Mesenchymal stem cell (in vitro differentiated cells and primary cell): ENCODE data around the gene RIMKLB.
"Not testable (repeated sequence)": the region's sequence is repeated elsewhere in the genome, so short reads cannot be mapped to it uniquely, and the experiment has no call there.

Experiments
- DNase-seq: peaks from one replicate; pipeline ENCODE4 v3.0.0-alpha.2; 2013
- H2AFZ ChIP-seq: one replicate; pipeline ENCODE4 v1.6.1; 2013; ENCODE audit warnings: low read depth, mild to moderate bottlenecking, control low read depth, inconsistent platforms, low read length, moderate library complexity
- H2AK5ac ChIP-seq: 2 replicates; pipeline ENCODE4 v1.6.1; 2013; ENCODE audit warnings: low read length, moderate library complexity, mild to moderate bottlenecking, inconsistent platforms; ENCODE audit not compliant: severe bottlenecking
- H2BK120ac ChIP-seq: one replicate; pipeline ENCODE4 v1.6.1; 2013; ENCODE audit warnings: low read depth, mild to moderate bottlenecking, inconsistent platforms, low read length, moderate library complexity
- H2BK12ac ChIP-seq, 2 experiments: one replicate each; pipeline ENCODE4 v1.6.1; 2013; ENCODE audit warnings: inconsistent platforms in 2 of 2, low read length in 2 of 2, mild to moderate bottlenecking in 2 of 2, moderate library complexity in 2 of 2, control low read depth in 1 of 2
- H2BK15ac ChIP-seq: one replicate; pipeline ENCODE4 v1.6.1; 2013; ENCODE audit warnings: mild to moderate bottlenecking, low read depth, inconsistent platforms; ENCODE audit not compliant: poor library complexity, severe bottlenecking
- H2BK5ac ChIP-seq: 2 replicates; pipeline ENCODE4 v1.6.1; 2013; ENCODE audit warnings: low read depth, mild to moderate bottlenecking, low read length, control low read depth, inconsistent platforms; ENCODE audit not compliant: poor library complexity, severe bottlenecking
- H3K14ac ChIP-seq, 2 experiments: one replicate each; pipeline ENCODE4 v1.6.1; 2013; ENCODE audit warnings: inconsistent platforms in 2 of 2, low read length in 2 of 2, control low read depth in 1 of 2, mild to moderate bottlenecking in 1 of 2, moderate library complexity in 1 of 2
- H3K18ac ChIP-seq, 2 experiments: one replicate each; pipeline ENCODE4 v1.6.1; 2013; ENCODE audit warnings: inconsistent platforms in 2 of 2, low read length in 2 of 2, control low read depth in 1 of 2, low read depth in 1 of 2, mild to moderate bottlenecking in 1 of 2
- H3K23ac ChIP-seq, 2 experiments: one replicate each; pipeline ENCODE4 v1.6.1; 2013; ENCODE audit warnings: inconsistent platforms in 2 of 2, low read length in 2 of 2, mild to moderate bottlenecking in 2 of 2, moderate library complexity in 2 of 2, control low read depth in 1 of 2
- H3K27ac ChIP-seq: 2 replicates; pipeline ENCODE4 v1.5.1; 2013; ENCODE audit warnings: mild to moderate bottlenecking, moderate library complexity, low read length, control low read depth, inconsistent platforms; ENCODE audit not compliant: poor library complexity, severe bottlenecking
- H3K27me3 ChIP-seq, 2 experiments: 2 replicates each; pipeline versions ENCODE4 v1.6.1 to v1.7.0; 2013; ENCODE audit warnings: low read length in 2 of 2, mild to moderate bottlenecking in 2 of 2, moderate library complexity in 2 of 2, control low read depth in 1 of 2, inconsistent platforms in 1 of 2; ENCODE audit not compliant: control insufficient read depth in 1 of 2, insufficient read depth in 1 of 2
- H3K36me3 ChIP-seq, 2 experiments: 2 replicates each; pipeline versions ENCODE4 v1.6.1 to v1.7.0; 2013; ENCODE audit warnings: low read length in 2 of 2, control low read depth in 1 of 2, inconsistent platforms in 1 of 2, low read depth in 1 of 2, mild to moderate bottlenecking in 1 of 2; ENCODE audit not compliant: insufficient read depth in 2 of 2, control insufficient read depth in 1 of 2
- H3K4ac ChIP-seq, 2 experiments: one replicate each; pipeline ENCODE4 v1.6.1; 2013; ENCODE audit warnings: inconsistent platforms in 2 of 2, low read length in 2 of 2, mild to moderate bottlenecking in 2 of 2, moderate library complexity in 2 of 2, control low read depth in 1 of 2, low read depth in 1 of 2
- H3K4me1 ChIP-seq: 2 replicates; pipeline ENCODE4 v1.6.1; 2013; ENCODE audit warnings: low read depth, low read length, control low read depth; ENCODE audit not compliant: control insufficient read depth, insufficient read depth
- H3K4me2 ChIP-seq: 2 replicates; pipeline ENCODE4 v1.6.1; 2013; ENCODE audit warnings: low read length, mild to moderate bottlenecking, inconsistent platforms; ENCODE audit not compliant: poor library complexity, severe bottlenecking
- H3K4me3 ChIP-seq, 2 experiments: 2 replicates each; pipeline versions ENCODE4 v1.5.1 to v1.7.0; 2013; ENCODE audit warnings: low read length in 2 of 2, mild to moderate bottlenecking in 2 of 2, control low read depth in 1 of 2, low read depth in 1 of 2; ENCODE audit not compliant: insufficient read depth in 1 of 2
- H3K79me1 ChIP-seq: replicated peaks from 2 replicates; pipeline ENCODE4 v1.6.1; 2013; ENCODE audit warnings: mild to moderate bottlenecking, control low read depth, low read length, inconsistent platforms; ENCODE audit not compliant: poor library complexity, severe bottlenecking
- H3K9ac ChIP-seq: 2 replicates; pipeline ENCODE4 v1.7.0; 2013; ENCODE audit warnings: mild to moderate bottlenecking, low read length, moderate library complexity
- H3K9me3 ChIP-seq: 2 replicates; pipeline ENCODE4 v1.7.0; 2013; ENCODE audit warnings: mild to moderate bottlenecking, low read length; ENCODE audit not compliant: control insufficient read depth
- H4K8ac ChIP-seq: one replicate; pipeline ENCODE4 v1.6.1; 2013; ENCODE audit warnings: inconsistent platforms, mild to moderate bottlenecking, low read length, moderate library complexity
- H4K91ac ChIP-seq: one replicate; pipeline ENCODE4 v1.6.1; 2013; ENCODE audit warnings: mild to moderate bottlenecking, low read length, inconsistent platforms
- WGBS: methylation state at CpG from one replicate; pipeline ENCODE4 v1.1.7; 2013; ENCODE audit warnings: mixed read lengths; 5-methylcytosine and 5-hydroxymethylcytosine counted together

The RIMKLB gene

DNA sequence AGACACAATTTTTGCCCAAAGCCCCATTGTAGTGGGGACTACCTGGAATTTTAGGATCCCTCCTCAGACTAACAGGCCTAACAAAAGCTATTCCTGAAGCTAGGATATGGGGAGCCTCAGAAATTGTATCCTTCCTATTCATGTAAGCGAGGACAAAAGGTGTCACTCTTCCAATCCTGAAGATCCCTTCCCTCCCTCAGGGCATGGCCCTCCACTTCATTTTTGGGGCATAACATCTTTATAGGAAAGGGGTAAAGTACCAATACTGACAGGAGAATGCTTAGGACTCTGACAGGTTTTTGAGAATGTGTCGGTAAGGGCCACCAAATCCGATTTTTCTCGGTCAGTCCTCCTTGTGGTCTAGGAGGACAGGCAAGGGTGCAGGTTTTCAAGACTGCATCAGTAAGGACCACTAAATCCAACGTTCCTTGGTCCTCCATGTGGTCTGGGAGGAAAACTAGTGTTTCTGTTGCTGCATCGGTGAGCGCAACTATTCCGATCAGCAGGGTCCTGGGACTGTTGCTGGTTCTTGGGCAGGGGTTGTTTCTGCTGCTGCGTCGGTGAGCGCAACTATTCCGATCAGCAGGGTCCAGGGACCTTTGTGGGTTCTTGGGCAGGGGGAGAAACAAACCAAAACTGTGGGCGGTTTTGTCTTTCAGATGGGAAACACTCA is 91.7 kb downstream of the RIMKLB start:
- not testable (repeated sequence) for H2BK5ac ChIP-seq, H3K36me3 ChIP-seq, H2BK12ac ChIP-seq, H3K9me3 ChIP-seq, H3K27me3 ChIP-seq, H3K14ac ChIP-seq, H2AK5ac ChIP-seq, H2BK15ac ChIP-seq, H4K91ac ChIP-seq, H3K23ac ChIP-seq, H3K18ac ChIP-seq, H4K8ac ChIP-seq, H3K4ac ChIP-seq, H2BK120ac ChIP-seq, DNase-seq, H3K9ac ChIP-seq, H3K27ac ChIP-seq, H2AFZ ChIP-seq, H3K4me1 ChIP-seq, H3K4me3 ChIP-seq, H3K79me1 ChIP-seq
- peak overlapping the region; percentile 89 for H3K4me2 ChIP-seq
- WGBS: 72% methylated on average over 13 of the region's 13 CpGs

DNA sequence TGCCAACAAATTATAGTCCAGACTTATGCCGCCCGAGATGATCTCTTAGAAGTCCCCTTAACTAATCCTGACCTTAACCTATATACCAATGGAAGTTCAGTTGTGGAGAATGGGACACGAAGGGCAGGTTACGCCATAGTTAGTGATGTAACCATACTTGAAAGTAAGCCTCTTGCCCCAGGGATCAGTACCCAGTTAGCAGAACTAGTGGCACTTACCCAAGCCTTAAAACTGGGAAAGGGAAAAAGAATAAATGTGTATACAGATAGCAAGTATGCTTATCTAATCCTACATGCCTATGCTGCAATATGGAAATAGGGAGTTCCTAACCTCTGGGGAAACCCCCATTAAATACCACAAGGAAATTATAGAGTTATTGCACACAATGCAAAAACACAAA is 95.4 kb downstream of the RIMKLB start:
- H3K79me1 ChIP-seq, H3K27me3 ChIP-seq, H4K8ac ChIP-seq, H3K4me2 ChIP-seq, H3K23ac ChIP-seq, H3K14ac ChIP-seq, H2BK15ac ChIP-seq, H3K36me3 ChIP-seq, DNase-seq, H4K91ac ChIP-seq, H2AK5ac ChIP-seq, H2BK5ac ChIP-seq, H2BK120ac ChIP-seq, H3K4ac ChIP-seq, H3K4me3 ChIP-seq, H3K18ac ChIP-seq, H3K27ac ChIP-seq, H2BK12ac ChIP-seq, H3K9me3 ChIP-seq, H3K9ac ChIP-seq, H2AFZ ChIP-seq, H3K4me1 ChIP-seq: not testable (repeated sequence)
- 80% methylated on average over 1 of the region's 4 CpGs for WGBS

DNA sequence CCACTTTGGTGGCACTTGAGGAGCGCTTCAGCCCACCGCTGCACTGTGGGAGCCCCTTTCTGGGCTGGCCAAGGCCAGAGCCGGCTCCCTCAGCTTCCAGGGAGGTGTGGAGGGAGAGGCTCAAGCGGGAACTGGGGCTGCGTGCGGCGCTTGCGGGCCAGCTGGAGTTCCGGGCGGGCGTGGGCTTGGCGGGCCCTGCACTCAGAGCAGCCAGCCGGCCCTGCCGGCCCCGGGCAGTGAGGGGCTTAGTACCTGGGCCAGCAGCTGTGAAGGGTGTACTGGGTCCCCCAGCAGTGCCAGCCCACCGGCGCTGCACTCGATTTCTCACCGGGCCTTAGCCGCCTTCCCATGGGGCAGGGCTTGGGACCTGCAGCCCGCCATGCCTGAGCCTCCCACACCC is 96.8 kb downstream of the RIMKLB start:
- not testable (repeated sequence) for H3K79me1 ChIP-seq
- 95% methylated on average over 18 of the region's 21 CpGs for WGBS

DNA sequence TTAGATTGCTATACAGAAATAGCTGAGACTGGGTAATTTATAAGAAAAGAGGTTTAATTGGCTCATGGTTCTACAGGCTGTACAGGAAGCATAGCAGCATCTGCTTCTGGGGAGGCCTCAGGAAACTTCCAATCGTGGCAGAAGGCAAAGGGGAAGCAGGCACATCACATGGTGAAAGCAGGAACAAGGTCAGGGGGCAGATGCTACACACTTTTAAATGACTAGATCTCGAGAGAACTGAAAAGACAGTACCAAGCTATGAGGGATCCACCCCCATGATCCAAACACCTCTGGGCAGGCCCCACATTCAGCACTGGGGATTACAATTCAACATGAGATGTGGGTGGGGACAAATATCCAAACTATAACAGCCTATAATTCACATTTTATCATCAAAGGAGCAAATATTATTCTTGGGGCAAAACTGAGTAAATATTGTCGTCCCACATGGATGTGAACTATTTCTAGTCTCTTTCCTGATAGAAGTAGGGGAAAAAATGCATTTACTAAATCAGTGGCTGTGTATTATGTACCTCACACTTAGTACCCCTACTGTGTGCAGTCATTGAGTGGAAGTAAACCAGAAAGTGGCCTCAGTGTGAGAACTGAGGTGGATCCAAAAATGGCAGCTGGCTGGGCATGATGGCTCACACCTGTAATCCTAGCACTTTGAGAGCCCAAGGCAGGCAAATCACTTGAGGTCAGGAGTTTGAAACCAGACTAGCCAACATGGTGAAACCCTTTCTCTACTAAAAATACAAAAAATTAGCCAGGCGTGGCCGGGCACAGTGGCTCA is 99.2 kb downstream of the RIMKLB start:
- no peak overlapping the region for H2AFZ ChIP-seq
- H3K9me3 ChIP-seq: no peaks in the 10 kb centered on the region
- no peak overlapping the region for H2BK5ac ChIP-seq
- H3K4me3 ChIP-seq: no peak overlapping the region
- H2BK15ac ChIP-seq: no peak overlapping the region
- H3K14ac ChIP-seq: no peak overlapping the region
- no peak overlapping the region for H3K18ac ChIP-seq
- no peak overlapping the region for H2BK120ac ChIP-seq
- H3K27ac ChIP-seq: no peak overlapping the region
- no peak overlapping the region for H4K91ac ChIP-seq
- H3K23ac ChIP-seq: no peak overlapping the region
- H3K4ac ChIP-seq: no peak overlapping the region
- 85% methylated on average over 4 of the region's 5 CpGs for WGBS
- no peak for DNase-seq
- H2BK12ac ChIP-seq: no peak overlapping the region
- H2AK5ac ChIP-seq: no peak overlapping the region
- H3K4me1 ChIP-seq: no peaks in the 10 kb centered on the region
- peaks cover 0 to 7% of the 10 kb centered on the region in 2 experiments for H3K36me3 ChIP-seq
- H3K79me1 ChIP-seq: no peaks in the 10 kb centered on the region
- H3K27me3 ChIP-seq: no peaks in the 10 kb centered on the region
- no peak overlapping the region for H4K8ac ChIP-seq
- no peak overlapping the region for H3K9ac ChIP-seq
- H3K4me2 ChIP-seq: no peak overlapping the region

More for the DNA sequence above, 96.8 kb downstream of the RIMKLB start:
- H3K27me3 ChIP-seq, H2BK12ac ChIP-seq, H3K9me3 ChIP-seq, H3K18ac ChIP-seq, H2BK5ac ChIP-seq, H3K36me3 ChIP-seq, H3K14ac ChIP-seq, H3K9ac ChIP-seq, H3K23ac ChIP-seq, H4K91ac ChIP-seq, H2BK15ac ChIP-seq, H3K4ac ChIP-seq, H2AK5ac ChIP-seq, DNase-seq, H2AFZ ChIP-seq, H3K27ac ChIP-seq, H4K8ac ChIP-seq, H3K4me2 ChIP-seq, H2BK120ac ChIP-seq, H3K4me3 ChIP-seq, H3K4me1 ChIP-seq: not testable (repeated sequence)
